ENCODE measurements around the gene PERM1. TPM values are rescaled to one million over a fixed set of nuclear protein-coding genes. Genes with fewer than 3 reads are reported as not detected.

The PERM1 gene
- total RNA-seq, 1 donor from 2014 or later, result not detected

DNA sequence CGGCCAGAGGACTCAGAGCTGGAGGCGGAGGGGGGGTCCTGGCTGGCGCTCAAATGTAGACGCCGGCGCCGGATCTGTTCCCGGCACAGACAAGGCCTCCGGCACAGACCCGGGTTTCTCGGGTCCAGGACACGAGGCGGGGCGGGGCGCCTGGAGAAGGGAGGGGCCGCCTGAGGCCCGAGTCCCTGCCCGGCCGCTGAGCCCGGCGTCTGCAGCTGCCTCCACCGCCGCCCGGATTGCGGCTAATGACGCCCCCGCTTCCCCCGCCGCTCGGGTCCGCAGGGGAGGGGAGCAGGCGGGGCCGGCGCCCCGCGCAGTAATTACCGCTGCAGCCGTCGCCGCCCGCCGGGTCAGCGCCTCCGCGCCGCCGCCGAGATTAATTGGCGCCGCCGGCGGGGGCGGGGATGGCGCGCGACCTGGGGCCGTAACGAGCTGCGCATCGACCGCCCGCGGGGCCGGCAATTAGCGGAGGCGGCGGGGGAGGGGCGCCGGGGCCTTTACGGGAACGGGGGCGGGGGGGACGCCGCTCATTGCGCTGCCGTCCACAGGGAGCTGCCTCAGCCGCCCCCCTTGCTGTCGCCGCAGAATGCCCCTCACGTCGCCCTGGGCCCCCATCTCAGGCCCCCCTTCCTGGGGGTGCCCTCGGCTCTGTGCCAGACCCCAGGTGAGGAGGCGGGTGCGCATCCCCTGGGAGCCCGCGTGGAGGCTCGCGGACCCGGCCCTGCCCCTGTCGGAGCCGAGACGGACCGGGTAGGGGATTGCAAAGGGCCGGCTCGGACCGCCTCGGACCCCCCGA lies 40.1 kb downstream of the PERM1 start:
- H3K4me3 ChIP-seq, result peak overlapping the region; percentile 46
- H3K36me3 ChIP-seq, result peaks cover 12% of the 10 kb centered on the region
- TF ChIP-seq, protein P1, sequence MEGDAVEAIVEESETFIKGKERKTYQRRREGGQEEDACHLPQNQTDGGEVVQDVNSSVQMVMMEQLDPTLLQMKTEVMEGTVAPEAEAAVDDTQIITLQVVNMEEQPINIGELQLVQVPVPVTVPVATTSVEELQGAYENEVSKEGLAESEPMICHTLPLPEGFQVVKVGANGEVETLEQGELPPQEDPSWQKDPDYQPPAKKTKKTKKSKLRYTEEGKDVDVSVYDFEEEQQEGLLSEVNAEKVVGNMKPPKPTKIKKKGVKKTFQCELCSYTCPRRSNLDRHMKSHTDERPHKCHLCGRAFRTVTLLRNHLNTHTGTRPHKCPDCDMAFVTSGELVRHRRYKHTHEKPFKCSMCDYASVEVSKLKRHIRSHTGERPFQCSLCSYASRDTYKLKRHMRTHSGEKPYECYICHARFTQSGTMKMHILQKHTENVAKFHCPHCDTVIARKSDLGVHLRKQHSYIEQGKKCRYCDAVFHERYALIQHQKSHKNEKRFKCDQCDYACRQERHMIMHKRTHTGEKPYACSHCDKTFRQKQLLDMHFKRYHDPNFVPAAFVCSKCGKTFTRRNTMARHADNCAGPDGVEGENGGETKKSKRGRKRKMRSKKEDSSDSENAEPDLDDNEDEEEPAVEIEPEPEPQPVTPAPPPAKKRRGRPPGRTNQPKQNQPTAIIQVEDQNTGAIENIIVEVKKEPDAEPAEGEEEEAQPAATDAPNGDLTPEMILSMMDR (IDR thresholded peaks at IDR 0.05), result no peak
- peak overlapping the region; percentile 28 for H3K27ac ChIP-seq
- peaks cover 69% of the 10 kb centered on the region for H3K27me3 ChIP-seq (ENCODE audit: low read depth)
- peaks cover 35% of the 10 kb centered on the region for H3K4me1 ChIP-seq
- intact Hi-C loops (cut with DNase I), result no loop called here
- DNase-seq (peak; percentile 64), ATAC-seq (peak; percentile 27 to 36)
- H3K9me3 ChIP-seq, result no peaks in the 10 kb centered on the region

DNA sequence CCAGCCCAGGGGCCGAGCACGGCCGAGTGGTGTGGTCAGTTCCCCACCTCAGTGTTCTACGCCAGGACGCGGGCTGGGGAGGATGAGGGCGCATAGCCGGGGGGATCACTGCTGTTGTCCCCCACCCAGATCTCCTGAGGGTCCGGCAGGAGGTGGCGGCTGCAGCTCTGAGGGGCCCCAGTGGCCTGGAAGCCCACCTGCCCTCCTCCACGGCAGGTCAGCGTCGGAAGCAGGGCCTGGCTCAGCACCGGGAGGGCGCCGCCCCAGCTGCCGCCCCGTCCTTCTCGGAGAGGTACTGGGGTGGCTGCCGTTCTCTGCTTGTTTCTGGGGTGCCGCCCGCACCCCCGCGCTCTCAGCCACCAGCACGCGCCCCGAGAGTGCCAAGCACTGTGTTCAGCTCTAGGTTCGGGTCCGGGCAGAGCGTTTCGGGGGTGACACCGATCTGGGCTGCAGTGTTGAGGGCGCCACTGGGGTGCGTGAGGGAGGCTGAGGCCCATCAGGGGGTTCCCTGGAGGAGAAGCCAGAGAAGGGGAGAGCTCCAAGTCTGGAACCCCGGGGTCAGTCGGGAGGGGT lies 40.8 kb downstream of the PERM1 start:
- Histone ChIP-seq H3K27me3 (ENCODE audit: low read depth) (peaks cover 76% of the 10 kb centered on the region), H3K27ac (peak overlapping the region; percentile 9), H3K4me3 (peak overlapping the region; percentile 46), H3K9me3 (no peaks in the 10 kb centered on the region), H3K36me3 (peaks cover 6% of the 10 kb centered on the region), H3K4me1 (peaks cover 35% of the 10 kb centered on the region)
- intact Hi-C loops (cut with DNase I), result no loop called here
- ATAC-seq (peak in 1 of 2 donors; percentile 0), DNase-seq (no peak)
- TF ChIP-seq, protein P1 (IDR thresholded peaks at IDR 0.05), result no peak

DNA sequence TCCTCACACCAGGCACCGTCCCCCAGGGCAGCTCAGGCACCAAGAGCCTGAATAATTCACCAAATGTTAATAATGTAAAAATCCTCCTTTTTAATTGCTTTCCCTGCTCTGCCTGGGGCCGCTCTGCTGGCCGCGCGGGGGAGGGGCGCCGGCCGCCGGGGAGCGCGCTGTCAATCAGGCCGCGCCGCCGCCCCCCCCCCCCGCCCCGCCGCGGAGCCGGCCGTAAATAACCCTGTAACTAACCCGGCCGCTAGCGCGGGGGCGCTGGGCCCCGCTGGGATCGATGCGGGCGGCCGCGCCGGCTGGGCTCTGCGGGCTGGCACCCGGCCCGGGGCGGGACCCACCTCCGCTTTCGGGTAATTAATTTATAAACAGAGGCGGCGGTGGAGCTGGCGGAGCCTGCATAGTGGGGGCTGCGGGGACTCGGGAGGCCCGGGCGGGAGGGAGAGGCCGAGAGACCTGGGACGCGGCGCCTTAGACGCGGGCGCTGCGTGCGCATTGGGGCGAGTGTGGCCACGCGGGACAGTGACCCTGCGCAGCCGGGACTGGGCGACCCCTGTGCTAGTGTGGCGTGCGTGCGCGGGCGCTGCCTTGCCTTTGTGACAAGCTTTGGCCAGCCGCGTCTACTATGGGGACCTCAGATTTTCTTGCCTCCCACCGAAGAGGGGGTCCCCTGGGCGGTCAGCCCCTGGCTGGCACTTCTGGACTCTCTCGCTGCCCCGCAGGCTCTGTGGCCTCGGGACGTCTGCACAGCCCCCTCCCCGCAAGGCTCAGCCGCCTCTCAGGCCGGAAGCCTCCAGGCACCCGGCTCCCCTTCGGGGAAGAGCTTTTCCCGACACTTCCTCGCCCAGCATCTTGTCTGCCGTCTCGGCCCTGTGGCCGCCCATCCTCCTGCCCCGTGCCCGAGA lies 41.5 kb downstream of the PERM1 start:
- peak; percentile 11 to 24 for ATAC-seq

DNA sequence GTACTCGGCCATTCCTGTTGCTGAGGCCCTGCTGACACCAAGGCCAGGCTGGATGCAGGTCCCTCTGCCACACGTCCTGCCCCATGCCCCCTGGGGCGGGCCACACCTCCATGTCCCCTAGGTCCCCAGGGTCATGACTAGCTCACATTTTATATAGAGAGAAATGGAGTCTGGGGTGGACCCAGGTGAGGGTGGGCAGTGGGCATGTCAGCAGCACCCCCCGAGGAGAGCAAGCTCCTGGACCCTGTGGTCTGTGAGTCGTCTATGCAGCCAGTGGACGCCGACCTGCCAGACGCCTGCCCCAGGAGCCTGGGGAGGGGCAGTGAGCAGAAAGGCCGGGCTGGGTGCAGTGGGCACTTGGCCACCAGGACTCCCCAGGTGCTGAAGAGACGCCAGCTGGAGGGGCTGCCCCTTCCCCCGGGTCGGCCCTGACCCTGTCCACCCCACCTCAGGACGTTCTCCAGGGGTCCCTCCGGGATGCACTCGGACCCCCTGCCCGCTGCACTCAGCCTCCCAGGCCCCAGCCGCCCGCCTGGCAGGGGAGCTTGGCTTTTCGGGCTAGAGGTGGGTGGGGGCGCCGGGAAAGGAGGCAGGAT lies 42.3 kb downstream of the PERM1 start:
- Histone ChIP-seq H3K9me3 (no peaks in the 10 kb centered on the region), H3K4me1 (peaks cover 35% of the 10 kb centered on the region), H3K27ac (no peak overlapping the region), H3K27me3 (ENCODE audit: low read depth) (peaks cover 90% of the 10 kb centered on the region), H3K4me3 (peak overlapping the region; percentile 46), H3K36me3 (no peaks in the 10 kb centered on the region)
- TF ChIP-seq, protein P1 (IDR thresholded peaks at IDR 0.05), result no peak
- intact Hi-C loops (cut with DNase I), result no loop called here
- ATAC-seq (no peak), DNase-seq (no peak)

More for the DNA sequence above, 41.5 kb downstream of the PERM1 start:
- TF ChIP-seq, protein P1 (IDR thresholded peaks at IDR 0.05), result no peak
- H3K27me3 ChIP-seq (ENCODE audit: low read depth), result peaks cover 83% of the 10 kb centered on the region
- intact Hi-C loops (cut with DNase I), result no loop called here
- peak overlapping the region; percentile 9 for H3K27ac ChIP-seq
- peak overlapping the region; percentile 46 for H3K4me3 ChIP-seq
- no peak for DNase-seq
- no peaks in the 10 kb centered on the region for H3K9me3 ChIP-seq
- no peaks in the 10 kb centered on the region for H3K36me3 ChIP-seq
- peaks cover 35% of the 10 kb centered on the region for H3K4me1 ChIP-seq
